IMR-90 (cell line): ENCODE measurements around the gene BEGAIN.

Experiments used
- BHLHE40 ChIP-seq: fragments of 150-350 bp; IDR thresholded peaks from 2 replicates; pipeline ENCODE4 v1.6.1; 2016; ENCODE audit warnings: mild to moderate bottlenecking, low read depth, low read length
- CEBPB ChIP-seq: IDR thresholded peaks from 2 replicates; pipeline ENCODE4 v1.6.1; 2012; ENCODE audit warnings: low read depth, low read length, improper control_type of control experiment
- CTCF ChIP-seq: conservative IDR thresholded peaks from 2 replicates; pipeline ENCODE4 v1.5.1; 2012; ENCODE audit warnings: mild to moderate bottlenecking, low read depth, low read length, improper control_type of control experiment
- ELK1 ChIP-seq: fragments of 150-350 bp; IDR thresholded peaks from 2 replicates; pipeline ENCODE4 v1.6.1; 2016; ENCODE audit warnings: low read depth, mild to moderate bottlenecking, low read length, moderate library complexity, borderline replicate concordance
- MAZ ChIP-seq: IDR thresholded peaks from 2 replicates; pipeline ENCODE4 v1.6.1; 2012; ENCODE audit warnings: low read depth, mild to moderate bottlenecking, low read length, improper control_type of control experiment, moderate library complexity, borderline replicate concordance
- MXI1 ChIP-seq: IDR thresholded peaks from 2 replicates; pipeline ENCODE4 v1.6.1; 2012; ENCODE audit warnings: low read depth, mild to moderate bottlenecking, low read length, moderate library complexity, borderline replicate concordance
- NFE2L2 ChIP-seq: fragments of 150-350 bp; IDR thresholded peaks from 2 replicates; pipeline ENCODE4 v1.6.1; 2016; ENCODE audit warnings: low read depth, mild to moderate bottlenecking, low read length
- POLR2A ChIP-seq: IDR thresholded peaks from 2 replicates; pipeline ENCODE4 v1.6.1; 2012; ENCODE audit warnings: mild to moderate bottlenecking, low read depth, low read length
- RAD21 ChIP-seq: IDR thresholded peaks from 2 replicates; pipeline ENCODE4 v1.6.1; 2012; ENCODE audit warnings: low read length, improper control_type of control experiment
- RCOR1 ChIP-seq: IDR thresholded peaks from 2 replicates; pipeline ENCODE4 v1.6.1; 2012; ENCODE audit warnings: mild to moderate bottlenecking, low read length, improper control_type of control experiment; ENCODE audit not compliant: insufficient replicate concordance
- RFX5 ChIP-seq: IDR thresholded peaks from 2 replicates; pipeline ENCODE4 v1.8.0; 2012; ENCODE audit warnings: low read depth, mild to moderate bottlenecking, low read length, moderate library complexity
- SMC3 ChIP-seq: fragments of 150-350 bp; IDR thresholded peaks from 2 replicates; pipeline ENCODE4 v1.6.1; 2016; ENCODE audit warnings: low read depth, mild to moderate bottlenecking, antibody characterized with exemption, low read length, moderate library complexity
- USF2 ChIP-seq: fragments of 150-350 bp; IDR thresholded peaks from 2 replicates; pipeline ENCODE4 v1.6.1; 2017; ENCODE audit warnings: mild to moderate bottlenecking, antibody characterized with exemption, low read length, low read depth

- TF ChIP-seq CTCF (no peak), RAD21 (no peak), POLR2A (no peak), MXI1 (no peak), MAZ (no peak), ELK1 (no peak), NFE2L2 (no peak), RCOR1 (no peak), CEBPB (no peak), USF2 (no peak), SMC3 (no peak), RFX5 (no peak), BHLHE40 (no peak)
Measured at GRCh38 chr14:100525615-100526014, 61.6 kb downstream of the BEGAIN start.
